Uterus (tissue), 2 donors: Measurements from ENCODE around the gene ZFHX2.

Source experiments
- POLR2A ChIP-seq, 2 donors: fragments of 450-650 bp; IDR thresholded peaks; one replicate each; pipeline ENCODE4 v1.6.1; 2016; ENCODE audit warnings: antibody characterized with exemption in 2 of 2, mild to moderate bottlenecking in 1 of 2, moderate library complexity in 1 of 2
- TF ChIP-seq, protein P1 (sequence below), 4 experiments: fragments of 200-600 bp in 2 of 4; fragments of 450-650 bp in 2 of 4; sonication (generic) in 2 of 4; IDR thresholded peaks; one replicate each; pipeline ENCODE4 v1.5.1; 2016 to 2019; ENCODE audit warnings: antibody characterized with exemption in 4 of 4, mild to moderate bottlenecking in 2 of 4, moderate library complexity in 1 of 4

DNA sequence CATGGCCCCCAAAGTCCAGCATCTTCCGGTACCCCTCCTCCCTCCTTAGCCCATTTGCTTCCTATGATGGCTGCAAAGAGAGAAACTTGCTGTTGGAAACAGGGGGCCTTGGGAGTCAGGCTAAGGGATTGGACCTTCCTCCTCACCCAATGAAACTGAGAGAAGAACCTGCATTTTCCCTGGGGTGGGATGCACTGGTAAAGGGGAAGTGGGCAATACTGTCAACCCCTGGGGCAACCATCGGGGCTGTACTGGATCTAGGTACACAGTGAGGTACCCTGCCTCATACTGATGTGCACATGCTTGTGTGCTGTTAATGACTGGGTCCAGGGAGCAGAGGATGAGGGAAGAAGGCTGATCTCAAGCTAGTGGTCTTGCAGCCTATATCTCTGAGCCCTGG lies 38.0 kb upstream of the ZFHX2 start:
- TF ChIP-seq, protein P1, sequence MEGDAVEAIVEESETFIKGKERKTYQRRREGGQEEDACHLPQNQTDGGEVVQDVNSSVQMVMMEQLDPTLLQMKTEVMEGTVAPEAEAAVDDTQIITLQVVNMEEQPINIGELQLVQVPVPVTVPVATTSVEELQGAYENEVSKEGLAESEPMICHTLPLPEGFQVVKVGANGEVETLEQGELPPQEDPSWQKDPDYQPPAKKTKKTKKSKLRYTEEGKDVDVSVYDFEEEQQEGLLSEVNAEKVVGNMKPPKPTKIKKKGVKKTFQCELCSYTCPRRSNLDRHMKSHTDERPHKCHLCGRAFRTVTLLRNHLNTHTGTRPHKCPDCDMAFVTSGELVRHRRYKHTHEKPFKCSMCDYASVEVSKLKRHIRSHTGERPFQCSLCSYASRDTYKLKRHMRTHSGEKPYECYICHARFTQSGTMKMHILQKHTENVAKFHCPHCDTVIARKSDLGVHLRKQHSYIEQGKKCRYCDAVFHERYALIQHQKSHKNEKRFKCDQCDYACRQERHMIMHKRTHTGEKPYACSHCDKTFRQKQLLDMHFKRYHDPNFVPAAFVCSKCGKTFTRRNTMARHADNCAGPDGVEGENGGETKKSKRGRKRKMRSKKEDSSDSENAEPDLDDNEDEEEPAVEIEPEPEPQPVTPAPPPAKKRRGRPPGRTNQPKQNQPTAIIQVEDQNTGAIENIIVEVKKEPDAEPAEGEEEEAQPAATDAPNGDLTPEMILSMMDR (IDR thresholded peaks at IDR 0.05) = no peak
- TF ChIP-seq POLR2A (IDR thresholded peaks at IDR 0.05) = no peak
